Astrocyte (in vitro differentiated cells and primary cell): ENCODE results near the gene PRKD1. TPM values are rescaled to one million over a fixed set of nuclear protein-coding genes. Genes with fewer than 3 reads are reported as not detected.

Experiments
- DNase-seq: peaks from one replicate; pipeline ENCODE4 v3.0.0-alpha.2; 2010; ENCODE audit warnings: low read depth
- FAIRE-seq: peaks from 2 replicates; lab custom pipeline; 2011; peaks lifted over from hg19 to GRCh38; lab: Jason Lieb, UNC
- H2AFZ ChIP-seq: 2 replicates; pipeline ENCODE4 v1.6.0; 2012; ENCODE audit warnings: low read depth, low read length, inconsistent platforms
- H3K27ac ChIP-seq: 2 replicates; pipeline ENCODE4 v1.5.1; 2011; ENCODE audit warnings: low read depth, low read length, inconsistent platforms
- H3K27me3 ChIP-seq: 2 replicates; pipeline ENCODE4 v1.6.0; 2011; ENCODE audit warnings: low read length, inconsistent platforms; ENCODE audit not compliant: insufficient read depth
- H3K36me3 ChIP-seq: 2 replicates; pipeline ENCODE4 v1.5.1; 2011; ENCODE audit warnings: low read length, inconsistent platforms; ENCODE audit not compliant: insufficient read depth
- H3K4me1 ChIP-seq: 2 replicates; pipeline ENCODE4 v1.5.1; 2011; ENCODE audit warnings: low read length, inconsistent platforms; ENCODE audit not compliant: insufficient read depth
- H3K4me2 ChIP-seq: 2 replicates; pipeline ENCODE4 v1.6.0; 2012; ENCODE audit warnings: low read length, inconsistent platforms
- H3K4me3 ChIP-seq: 2 replicates; pipeline ENCODE4 v1.5.1; 2011; ENCODE audit warnings: low read depth, mild to moderate bottlenecking, low read length, inconsistent platforms; ENCODE audit not compliant: insufficient read depth
- H3K79me2 ChIP-seq: 2 replicates; pipeline ENCODE4 v1.6.0; 2012; ENCODE audit warnings: mild to moderate bottlenecking, low read length, inconsistent platforms; ENCODE audit not compliant: insufficient read depth
- H3K9ac ChIP-seq: 2 replicates; pipeline ENCODE4 v1.6.0; 2012; ENCODE audit warnings: mild to moderate bottlenecking, low read length, inconsistent platforms
- H3K9me3 ChIP-seq: 2 replicates; pipeline ENCODE4 v1.5.1; 2012; ENCODE audit warnings: low read depth, mild to moderate bottlenecking, low read length, inconsistent platforms; ENCODE audit not compliant: insufficient read depth
- H4K20me1 ChIP-seq: 2 replicates; pipeline ENCODE4 v1.6.0; 2012; ENCODE audit warnings: low read length, inconsistent platforms; ENCODE audit not compliant: insufficient read depth
- H3K27ac Mint-ChIP-seq: one replicate; pipeline ENCODE4 v1.8.0; 2021; ENCODE audit warnings: mild to moderate bottlenecking, mixed read lengths; ENCODE audit not compliant: unreplicated experiment
- H3K27me3 Mint-ChIP-seq: one replicate; pipeline ENCODE4 v1.8.0; 2021; ENCODE audit warnings: low read depth, mixed read lengths; ENCODE audit not compliant: unreplicated experiment
- H3K36me3 Mint-ChIP-seq: one replicate; pipeline ENCODE4 v1.8.0; 2021; ENCODE audit warnings: low read depth, mixed read lengths; ENCODE audit not compliant: unreplicated experiment
- H3K4me1 Mint-ChIP-seq: one replicate; pipeline ENCODE4 v1.8.0; 2021; ENCODE audit warnings: low read depth, mixed read lengths; ENCODE audit not compliant: unreplicated experiment
- H3K4me3 Mint-ChIP-seq: one replicate; pipeline ENCODE4 v1.8.0; 2021; ENCODE audit warnings: mild to moderate bottlenecking, moderate library complexity, mixed read lengths; ENCODE audit not compliant: unreplicated experiment
- H3K9me3 Mint-ChIP-seq: one replicate; pipeline ENCODE4 v1.8.0; 2021; ENCODE audit warnings: mild to moderate bottlenecking, mixed read lengths; ENCODE audit not compliant: unreplicated experiment
- CTCF ChIP-seq: IDR thresholded peaks from 2 replicates; pipeline ENCODE4 v1.5.1; 2011; ENCODE audit warnings: low read depth, mild to moderate bottlenecking, inconsistent platforms, low read length, moderate library complexity; ENCODE audit not compliant: insufficient read depth
- EZH2 ChIP-seq: IDR thresholded peaks from 2 replicates; pipeline ENCODE4 v1.6.1; 2012; ENCODE audit warnings: mild to moderate bottlenecking, low read length, inconsistent platforms; ENCODE audit not compliant: insufficient read depth
- total RNA-seq: library from RNA; stranded (reverse); gene quantifications from 2 replicates; pipeline ENCODE4 v1.2.1, GENCODE V29; 2021

Gene PRKD1
- total RNA-seq, 1 donor from 2014 or later = 5.9 TPM

GRCh38 chr14:29838752-29839151, 88.9 kb downstream of the PRKD1 start:
- no peak for FAIRE-seq
- H3K4me2 ChIP-seq = no peak overlapping the region
- no peak overlapping the region for H3K4me3 Mint-ChIP-seq
- H3K9me3 Mint-ChIP-seq = peaks cover 25% of the 10 kb centered on the region
- peaks cover 17% of the 10 kb centered on the region for H3K9me3 ChIP-seq
- no peaks in the 10 kb centered on the region for H3K27me3 Mint-ChIP-seq
- no peak for DNase-seq
- TF ChIP-seq CTCF (no peak), EZH2 (no peak)
- H3K36me3 Mint-ChIP-seq = peaks cover 12% of the 10 kb centered on the region
- no peak overlapping the region for H3K9ac ChIP-seq
- H3K36me3 ChIP-seq = no peaks in the 10 kb centered on the region
- no peak overlapping the region for H3K4me3 ChIP-seq
- no peaks in the 10 kb centered on the region for H3K4me1 ChIP-seq
- H3K27me3 ChIP-seq = no peaks in the 10 kb centered on the region
- no peaks in the 10 kb centered on the region for H3K79me2 ChIP-seq
- no peak overlapping the region for H3K27ac ChIP-seq
- no peaks in the 10 kb centered on the region for H3K4me1 Mint-ChIP-seq
- no peak overlapping the region for H2AFZ ChIP-seq
- H4K20me1 ChIP-seq = no peaks in the 10 kb centered on the region
- H3K27ac Mint-ChIP-seq = no peak overlapping the region

DNA sequence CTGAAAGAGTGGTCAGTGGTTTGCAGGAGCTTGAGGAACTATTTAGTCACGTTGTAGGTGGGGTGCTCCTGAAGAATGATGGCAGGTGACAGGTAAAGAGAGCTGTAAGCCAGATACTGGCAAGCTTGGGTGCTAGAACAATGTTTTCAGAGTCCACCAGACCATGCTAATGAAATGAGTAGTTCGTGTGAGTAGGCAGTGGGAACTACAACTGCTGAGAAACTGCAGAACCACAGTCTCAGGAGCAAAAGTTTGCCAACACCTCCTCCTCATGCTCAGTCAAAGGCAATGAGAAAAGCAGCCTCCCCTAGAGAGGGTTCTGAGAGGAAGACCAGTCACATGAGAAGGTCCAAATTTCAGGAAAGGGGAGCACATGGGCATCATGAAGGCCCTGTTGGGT, 91.3 kb downstream of the PRKD1 start:
- DNase-seq = no peak
- H3K9me3 Mint-ChIP-seq = peaks cover 24% of the 10 kb centered on the region
- Histone ChIP-seq H3K4me2 (no peak overlapping the region), H3K4me1 (no peaks in the 10 kb centered on the region), H3K27me3 (no peaks in the 10 kb centered on the region), H3K27ac (no peak overlapping the region), H4K20me1 (no peaks in the 10 kb centered on the region), H3K9me3 (peaks cover 16% of the 10 kb centered on the region), H2AFZ (no peak overlapping the region), H3K36me3 (no peaks in the 10 kb centered on the region), H3K9ac (no peak overlapping the region), H3K79me2 (no peaks in the 10 kb centered on the region), H3K4me3 (no peak overlapping the region)
- H3K27ac Mint-ChIP-seq = no peak overlapping the region
- H3K4me1 Mint-ChIP-seq = no peaks in the 10 kb centered on the region
- peaks cover 11% of the 10 kb centered on the region for H3K36me3 Mint-ChIP-seq
- no peak overlapping the region for H3K4me3 Mint-ChIP-seq
- no peaks in the 10 kb centered on the region for H3K27me3 Mint-ChIP-seq
- no peak for FAIRE-seq
- TF ChIP-seq CTCF = no peak
- TF ChIP-seq EZH2 = no peak

- Mint-ChIP-seq H3K4me1 (no peaks in the 10 kb centered on the region), H3K27me3 (no peaks in the 10 kb centered on the region)
Measured at GRCh38 chr14:29832042-29832441, 95.6 kb downstream of the PRKD1 start.

More at GRCh38 chr14:29832042-29832441, 95.6 kb downstream of the PRKD1 start:
- FAIRE-seq (no peak), DNase-seq (no peak)
- Mint-ChIP-seq H3K27ac (no peak overlapping the region), H3K4me3 (no peak overlapping the region), H3K9me3 (no peaks in the 10 kb centered on the region), H3K36me3 (no peaks in the 10 kb centered on the region)
- Histone ChIP-seq H3K4me3 (no peak overlapping the region), H2AFZ (no peak overlapping the region), H3K79me2 (no peaks in the 10 kb centered on the region), H4K20me1 (no peaks in the 10 kb centered on the region), H3K36me3 (no peaks in the 10 kb centered on the region), H3K9ac (no peak overlapping the region), H3K27ac (no peak overlapping the region), H3K4me1 (no peaks in the 10 kb centered on the region), H3K9me3 (no peaks in the 10 kb centered on the region), H3K27me3 (no peaks in the 10 kb centered on the region), H3K4me2 (no peak overlapping the region)
- no peak for TF ChIP-seq EZH2
- TF ChIP-seq CTCF = no peak
